ENCODE results near the gene FLT1. TPM values are rescaled to one million over a fixed set of nuclear protein-coding genes. Genes with fewer than 3 reads are reported as not detected.

The FLT1 gene
- total RNA-seq, 2 donors from 2014 or later, result 3.2 to 10.3 TPM

GRCh38 chr13:28531845-28532387 is 37.0 kb upstream of the FLT1 start:
- no peak overlapping the region for H3K27ac Mint-ChIP-seq
- DNase-seq, result peak; percentile 63
- Histone ChIP-seq H3K36me3 (ENCODE audit: control insufficient read depth, insufficient read depth, low read length) (no peaks in the 10 kb centered on the region), H3K9me3 (ENCODE audit: control insufficient read depth, low read length) (peaks cover 16% of the 10 kb centered on the region), H3K27ac (ENCODE audit: low read depth, low read length) (no peak overlapping the region), H3K4me3 (ENCODE audit: low read length) (peak overlapping the region; percentile 82), H3K4me1 (ENCODE audit: control insufficient read depth, insufficient read depth, low read length) (no peaks in the 10 kb centered on the region), H3K9ac (ENCODE audit: extremely low read depth, low read length, poor library complexity, severe bottlenecking) (peak overlapping the region; percentile 2), H3K27me3 (ENCODE audit: control insufficient read depth, insufficient read depth, low read length, poor library complexity, severe bottlenecking) (peaks cover 22% of the 10 kb centered on the region)
- no peak overlapping the region for H3K4me3 Mint-ChIP-seq
- WGBS, 2 experiments (ENCODE audit: insufficient coverage in 1 of 2, insufficient read length in 1 of 2), result 2 to 10% methylated on average over 6 to 25 of the region's 25 CpGs
- H3K4me1 Mint-ChIP-seq, result peaks cover 19% of the 10 kb centered on the region
- no peak for TF ChIP-seq CTCF (conservative IDR thresholded peaks at IDR 0.05)
- H3K36me3 Mint-ChIP-seq (ENCODE audit: low read depth), result no peaks in the 10 kb centered on the region
- peaks cover 40% of the 10 kb centered on the region for H3K27me3 Mint-ChIP-seq (ENCODE audit: insufficient read depth)
- peaks cover 19% of the 10 kb centered on the region for H3K9me3 Mint-ChIP-seq

GRCh38 chr13:28531077-28531844 is 36.3 kb upstream of the FLT1 start:
- H3K36me3 ChIP-seq (ENCODE audit: control insufficient read depth, insufficient read depth, low read length), result no peaks in the 10 kb centered on the region
- peaks cover 22% of the 10 kb centered on the region for H3K27me3 ChIP-seq (ENCODE audit: control insufficient read depth, insufficient read depth, low read length, poor library complexity, severe bottlenecking)
- peak; percentile 88 for DNase-seq
- H3K4me1 Mint-ChIP-seq, result peaks cover 19% of the 10 kb centered on the region
- no peak for TF ChIP-seq CTCF (conservative IDR thresholded peaks at IDR 0.05)
- peaks cover 13% of the 10 kb centered on the region for H3K9me3 Mint-ChIP-seq
- peak overlapping the region; percentile 82 for H3K4me3 ChIP-seq (ENCODE audit: low read length)
- H3K4me1 ChIP-seq (ENCODE audit: control insufficient read depth, insufficient read depth, low read length), result no peaks in the 10 kb centered on the region
- H3K27me3 Mint-ChIP-seq (ENCODE audit: insufficient read depth), result peaks cover 39% of the 10 kb centered on the region
- peaks cover 10% of the 10 kb centered on the region for H3K9me3 ChIP-seq (ENCODE audit: control insufficient read depth, low read length)
- peak overlapping the region; percentile 2 for H3K9ac ChIP-seq (ENCODE audit: extremely low read depth, low read length, poor library complexity, severe bottlenecking)
- no peaks in the 10 kb centered on the region for H3K36me3 Mint-ChIP-seq (ENCODE audit: low read depth)
- H3K27ac ChIP-seq (ENCODE audit: low read depth, low read length), result no peak overlapping the region
- no peak overlapping the region for H3K4me3 Mint-ChIP-seq
- no peak overlapping the region for H3K27ac Mint-ChIP-seq
- WGBS, 2 experiments (ENCODE audit: insufficient coverage in 1 of 2, insufficient read length in 1 of 2), result 5% methylated on average over 15 to 39 of the region's 39 CpGs

- Mint-ChIP-seq H3K27me3 (ENCODE audit: insufficient read depth) (peaks cover 35% of the 10 kb centered on the region), H3K9me3 (peaks cover 8% of the 10 kb centered on the region), H3K36me3 (ENCODE audit: low read depth) (no peaks in the 10 kb centered on the region), H3K4me1 (peaks cover 19% of the 10 kb centered on the region), H3K4me3 (no peak overlapping the region), H3K27ac (no peak overlapping the region)
- H3K27me3 ChIP-seq (ENCODE audit: control insufficient read depth, insufficient read depth, low read length, poor library complexity, severe bottlenecking), result peaks cover 22% of the 10 kb centered on the region
- peak overlapping the region; percentile 82 for H3K4me3 ChIP-seq (ENCODE audit: low read length)
- no peak for DNase-seq
- WGBS, 2 experiments (ENCODE audit: insufficient coverage in 1 of 2, insufficient read length in 1 of 2), result 45 to 52% methylated on average over 3 of the region's 3 CpGs
- no peak overlapping the region for H3K9ac ChIP-seq (ENCODE audit: extremely low read depth, low read length, poor library complexity, severe bottlenecking)
- no peaks in the 10 kb centered on the region for H3K4me1 ChIP-seq (ENCODE audit: control insufficient read depth, insufficient read depth, low read length)
- H3K27ac ChIP-seq (ENCODE audit: low read depth, low read length), result no peak overlapping the region
- H3K9me3 ChIP-seq (ENCODE audit: control insufficient read depth, low read length), result peaks cover 4% of the 10 kb centered on the region
- peak; percentile 48 for TF ChIP-seq CTCF (conservative IDR thresholded peaks at IDR 0.05)
- no peaks in the 10 kb centered on the region for H3K36me3 ChIP-seq (ENCODE audit: control insufficient read depth, insufficient read depth, low read length)
These were observed 35.8 kb upstream of the FLT1 start for GRCh38 chr13:28530729-28531076.
